ENCODE data around the gene DDR2.

Gene DDR2

GRCh38 chr1:162672622-162673260 is 40.5 kb downstream of the DDR2 start:
- DNase-seq (ENCODE audit: low read depth): no peak

GRCh38 chr1:162674034-162674608 is 41.9 kb downstream of the DDR2 start:
- no peak for DNase-seq (ENCODE audit: low read depth)

DNA sequence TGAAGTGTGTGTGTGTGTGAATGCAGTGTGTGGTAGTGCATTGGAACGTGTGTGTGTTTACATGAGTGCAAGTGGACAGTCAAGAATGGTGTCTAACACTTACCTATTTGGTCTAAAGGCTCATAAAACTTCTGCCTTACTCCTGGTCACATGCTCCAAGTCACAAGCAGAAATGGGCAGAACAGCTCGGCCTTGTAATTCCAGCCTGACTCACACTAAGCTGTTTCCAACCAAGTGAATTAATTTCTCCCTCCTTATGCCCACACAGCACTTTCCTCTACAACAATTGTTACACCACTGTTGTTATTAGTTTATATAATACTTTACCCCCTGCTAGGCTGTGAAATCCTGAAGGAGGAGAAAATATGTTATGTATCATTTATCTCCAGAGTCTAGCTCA is 43.8 kb downstream of the DDR2 start:
- no peak for DNase-seq (ENCODE audit: low read depth)

DNA sequence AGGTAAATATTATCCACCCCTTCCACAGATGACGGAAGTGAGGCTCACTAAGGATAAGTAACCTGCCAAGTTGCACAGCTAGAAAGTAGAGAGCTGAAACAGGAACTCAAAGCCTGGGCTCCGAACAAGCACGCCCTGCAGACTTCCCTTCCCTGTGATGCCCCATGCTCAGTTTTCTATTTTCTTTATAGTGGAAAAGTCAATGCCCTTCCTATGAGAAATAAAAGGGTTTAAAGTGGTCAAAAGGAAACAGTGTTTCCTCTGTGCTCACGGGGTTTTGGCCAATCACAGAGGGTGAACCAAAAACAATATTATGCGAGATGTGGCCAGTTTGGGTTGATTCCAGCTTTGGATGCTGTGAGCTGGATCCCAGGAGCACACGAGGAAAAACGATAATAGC is 44.5 kb downstream of the DDR2 start:
- no peak for DNase-seq (ENCODE audit: low read depth)

GRCh38 chr1:162677607-162678371 is 45.5 kb downstream of the DDR2 start:
- no peak for DNase-seq (ENCODE audit: low read depth)

DNA sequence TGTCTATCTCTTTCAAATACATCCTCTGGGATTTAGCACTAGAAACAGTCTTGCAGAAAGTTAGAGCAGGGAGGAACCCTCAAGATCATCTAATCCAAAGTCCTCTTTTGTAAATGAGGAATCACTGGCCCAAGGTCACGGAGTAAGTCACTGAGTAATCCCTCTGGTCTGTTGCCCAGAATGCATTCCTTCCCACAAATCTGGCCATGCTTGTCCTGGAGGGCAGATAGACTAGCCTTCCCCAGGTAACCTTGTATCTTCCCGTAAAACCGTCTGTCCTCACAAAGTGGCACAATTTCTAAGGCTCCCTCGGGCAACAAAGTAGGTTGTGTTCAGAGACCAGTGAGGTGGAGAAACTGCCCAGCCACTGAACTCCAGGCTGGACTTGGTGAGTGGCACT is 46.2 kb downstream of the DDR2 start:
- no peak for DNase-seq (ENCODE audit: low read depth)

GRCh38 chr1:162679298-162679697 is 47.0 kb downstream of the DDR2 start:
- DNase-seq (ENCODE audit: low read depth): no peak

DNA sequence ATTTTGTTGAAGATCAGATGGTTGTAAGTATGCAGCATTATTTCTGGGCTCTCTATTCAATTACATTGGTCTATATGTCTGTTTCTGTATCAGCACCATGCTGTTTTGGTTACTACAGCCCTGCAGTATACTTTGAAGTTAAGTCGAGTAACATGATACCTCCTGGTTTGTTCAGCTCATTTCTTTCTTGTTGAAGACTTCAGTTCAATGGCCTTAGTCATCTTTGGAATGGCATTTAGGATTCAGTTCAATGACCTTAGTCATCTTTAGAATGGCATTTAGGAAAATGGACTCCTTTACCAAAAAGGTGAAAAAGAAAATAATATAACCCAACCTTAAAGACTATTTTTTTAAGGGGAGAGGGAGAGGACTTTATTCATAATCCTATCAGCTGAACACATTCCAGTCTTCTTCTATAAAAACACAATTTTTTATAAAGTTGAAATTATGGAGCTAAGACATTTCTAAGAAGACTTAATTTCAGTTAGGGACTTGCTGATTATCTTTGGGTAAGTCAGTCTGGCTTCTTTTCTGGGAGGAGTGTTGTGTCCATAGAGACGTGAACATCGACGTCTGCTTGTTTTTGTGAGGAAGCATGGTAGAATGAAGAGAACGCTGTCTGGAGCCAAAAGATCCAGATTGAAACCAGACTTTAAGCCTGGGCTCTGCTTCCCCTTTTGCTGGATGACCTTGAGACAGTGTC is 48.3 kb downstream of the DDR2 start:
- DNase-seq (ENCODE audit: low read depth): no peak

DNA sequence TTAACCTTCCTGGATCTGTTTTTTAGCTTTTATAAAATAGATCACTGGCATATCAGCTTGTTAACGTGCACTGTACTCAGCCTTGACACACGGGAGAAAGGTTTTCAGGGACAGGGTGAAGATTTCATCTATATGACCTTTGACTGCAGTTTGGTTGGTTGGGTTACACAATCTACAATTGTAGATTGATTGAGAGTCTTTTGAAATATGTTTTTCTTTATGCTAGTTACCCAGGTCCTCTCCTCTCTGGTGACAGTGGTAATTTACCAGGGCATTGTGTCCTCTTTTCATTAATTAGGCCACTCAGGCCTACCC is 48.8 kb downstream of the DDR2 start:
- no peak for DNase-seq (ENCODE audit: low read depth)

- no peak for DNase-seq (ENCODE audit: low read depth)
These were observed 49.8 kb downstream of the DDR2 start for GRCh38 chr1:162682013-162682419.

- no peak for DNase-seq (ENCODE audit: low read depth)
These were observed 55.6 kb downstream of the DDR2 start for GRCh38 chr1:162687870-162688269.

- DNase-seq (ENCODE audit: low read depth): no peak
These were observed 56.3 kb downstream of the DDR2 start for GRCh38 chr1:162688521-162688920.

DNA sequence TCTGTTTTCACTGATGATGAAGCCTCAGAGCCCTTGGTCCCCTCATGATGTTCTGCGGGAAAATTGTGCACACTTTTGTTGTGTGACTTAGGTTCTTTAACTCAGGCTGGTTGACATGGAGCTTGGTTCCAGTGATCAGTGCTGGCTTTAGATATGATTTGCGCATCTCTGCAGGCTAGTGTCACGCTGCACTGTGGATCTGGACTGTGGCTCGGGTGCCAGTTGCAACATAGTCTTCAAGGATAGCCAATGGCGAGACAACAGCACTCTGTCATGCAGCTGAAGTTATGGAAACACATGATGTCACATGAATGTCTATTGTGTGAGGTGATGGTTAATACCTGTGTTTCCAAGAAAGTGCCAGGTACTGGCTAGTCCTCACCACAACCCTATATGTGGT is 56.7 kb downstream of the DDR2 start:
- no peak for DNase-seq (ENCODE audit: low read depth)

GRCh38 chr1:162689745-162690671 is 57.7 kb downstream of the DDR2 start:
- no peak for DNase-seq (ENCODE audit: low read depth)

DNA sequence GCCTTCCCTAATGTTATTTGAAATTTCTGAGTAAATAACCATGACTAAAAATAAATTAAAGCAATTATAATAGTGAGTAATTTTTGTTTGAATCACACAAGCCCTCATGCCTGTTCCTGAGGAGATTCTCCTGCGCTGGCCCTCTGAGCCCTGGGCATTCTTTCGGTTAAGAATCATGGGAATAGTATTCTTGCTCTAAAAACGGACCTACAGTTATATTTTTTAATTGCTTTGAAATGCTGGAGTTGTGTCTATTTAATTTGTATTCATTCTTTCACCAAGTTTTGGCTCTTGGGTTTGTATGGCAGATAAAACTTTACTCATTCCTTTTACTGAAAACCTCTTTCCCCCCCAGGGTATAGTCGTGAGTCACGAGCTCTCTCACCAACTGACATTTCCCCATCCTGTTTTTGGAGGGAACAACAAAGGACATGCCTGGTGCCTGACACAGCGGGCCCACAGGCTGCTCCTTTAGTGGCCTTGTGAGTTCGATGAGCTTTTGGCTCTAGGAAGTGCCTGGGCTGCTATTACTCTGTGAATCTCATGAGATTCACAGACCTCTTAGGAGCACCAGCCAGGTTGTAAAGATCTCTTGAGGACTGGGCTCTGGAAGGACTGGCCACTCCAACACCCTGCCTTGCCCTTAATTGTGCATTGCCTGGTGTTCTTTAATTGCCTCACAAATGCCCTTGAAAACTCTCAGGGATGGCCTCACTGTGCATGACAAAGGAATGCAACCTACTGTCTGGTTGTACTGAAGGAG is 58.6 kb downstream of the DDR2 start:
- DNase-seq (ENCODE audit: low read depth): no peak

DNA sequence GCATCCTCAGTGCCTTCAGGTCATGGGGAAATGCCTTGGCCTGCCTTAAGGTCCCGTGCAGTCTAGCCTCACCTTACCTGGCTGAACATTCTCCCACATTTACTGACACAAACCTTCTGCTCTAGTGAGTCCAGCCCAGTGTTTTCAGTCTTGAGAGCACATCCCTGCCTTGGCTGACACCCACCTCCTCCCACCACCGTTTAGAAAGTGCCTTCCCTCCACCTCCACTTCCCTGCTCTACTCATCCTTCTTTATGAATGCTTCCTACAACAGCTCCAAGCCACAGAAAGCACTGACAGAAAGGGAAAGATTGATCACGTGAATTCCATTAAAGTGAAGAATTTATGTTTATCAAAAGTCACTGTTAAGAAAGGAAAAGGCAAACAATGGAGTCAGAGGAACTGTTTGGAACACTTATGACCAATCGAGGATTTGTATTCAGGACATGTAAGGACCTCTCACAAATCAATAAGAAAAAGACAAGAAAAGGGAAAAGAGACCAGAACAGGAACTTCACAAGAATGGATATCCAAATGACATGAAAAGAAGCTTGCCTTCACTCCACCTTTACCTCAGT is 59.8 kb downstream of the DDR2 start:
- no peak for DNase-seq (ENCODE audit: low read depth)

- DNase-seq (ENCODE audit: low read depth): no peak
These were observed 62.6 kb downstream of the DDR2 start for GRCh38 chr1:162694911-162695310.

DNA sequence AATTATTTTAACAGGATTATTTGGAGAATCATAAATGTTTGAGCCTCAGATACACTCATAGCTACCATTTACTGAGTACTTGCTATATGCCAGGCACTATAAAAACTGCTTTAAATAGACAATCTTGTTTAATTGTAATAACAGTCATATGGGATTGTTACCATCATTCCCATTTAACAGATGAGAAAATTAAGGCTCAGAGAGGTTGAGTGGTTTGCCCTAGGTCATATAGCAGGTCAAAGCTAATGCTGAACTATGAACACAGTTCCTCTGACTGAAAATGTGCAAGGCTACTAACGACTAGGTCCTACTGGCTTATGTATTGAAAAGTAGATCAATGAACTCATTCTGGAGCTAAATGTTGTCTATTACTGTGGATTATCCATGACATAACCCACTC is 63.4 kb downstream of the DDR2 start:
- DNase-seq (ENCODE audit: low read depth): no peak

GRCh38 chr1:162696286-162696862 is 64.1 kb downstream of the DDR2 start:
- no peak for DNase-seq (ENCODE audit: low read depth)

DNA sequence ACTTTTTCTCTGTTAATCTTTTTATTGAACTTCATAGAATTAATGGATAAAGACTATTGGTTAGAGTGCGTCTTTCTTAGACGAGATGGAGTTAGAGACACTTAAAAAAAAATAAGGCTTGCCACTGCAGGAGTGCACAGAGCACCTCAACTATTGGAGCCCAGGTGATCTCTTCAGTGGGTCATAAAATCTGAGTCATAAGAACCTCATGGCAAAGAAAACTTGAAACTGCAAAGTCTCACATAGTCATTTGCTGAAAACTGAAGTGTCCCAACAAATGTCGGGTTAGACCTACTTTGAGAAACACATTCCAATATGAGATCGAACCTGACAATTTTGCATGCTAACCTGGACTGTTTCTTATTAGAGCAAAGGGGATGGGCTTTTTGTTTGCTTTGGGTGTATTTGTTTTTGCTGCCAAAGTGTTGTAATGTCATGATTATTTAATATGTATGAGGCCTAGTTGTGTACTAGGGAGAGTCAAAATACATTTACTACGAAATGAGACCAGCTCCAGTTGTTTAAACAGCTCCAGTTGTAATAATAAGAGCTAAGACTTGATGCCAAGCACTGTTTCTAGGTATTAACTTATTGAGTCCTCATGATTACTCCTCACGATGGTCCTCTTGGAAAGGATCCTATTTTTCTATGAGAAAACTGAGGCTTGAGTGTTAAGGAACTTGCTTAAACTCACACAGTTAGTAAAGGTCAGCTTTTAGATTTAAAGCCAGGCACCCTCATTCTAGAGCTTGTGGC is 65.1 kb downstream of the DDR2 start:
- DNase-seq (ENCODE audit: low read depth): no peak

Measured in activated gamma-delta T cell treated with anti-CD3 and anti-CD28 coated beads, Interleukin-2, amount 50 U/mL, for 16 hours (primary cell).